NCI-H1436 treated with DMSO at 0.1 percent for 48 hours (cell line): ENCODE data around the gene ICA1L.

ENCODE experiments used
- DNase-seq: peaks from one replicate; lab custom pipeline; 2025; lab: John Stamatoyannopoulos, UW

ICA1L gene

DNA sequence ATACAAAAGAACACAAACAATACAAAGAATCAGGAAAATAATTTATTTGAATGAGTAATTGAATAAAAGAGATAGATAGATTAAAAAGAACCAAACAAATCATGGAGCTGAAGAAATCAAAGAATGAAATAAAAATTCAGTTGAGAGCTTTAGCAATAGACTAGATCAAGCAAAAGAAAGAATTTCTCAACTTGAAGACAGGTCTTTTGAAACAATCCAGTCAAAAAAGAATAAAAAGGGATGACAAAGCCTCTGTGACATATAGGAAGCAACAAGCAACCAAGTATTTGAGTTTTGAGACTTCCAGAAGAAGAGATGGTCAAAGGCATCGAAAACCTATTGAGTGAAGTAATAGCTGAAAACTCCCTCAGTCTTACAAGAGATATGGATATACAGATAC lies 128.0 kb downstream of the ICA1L start:
- no peak for DNase-seq

DNA sequence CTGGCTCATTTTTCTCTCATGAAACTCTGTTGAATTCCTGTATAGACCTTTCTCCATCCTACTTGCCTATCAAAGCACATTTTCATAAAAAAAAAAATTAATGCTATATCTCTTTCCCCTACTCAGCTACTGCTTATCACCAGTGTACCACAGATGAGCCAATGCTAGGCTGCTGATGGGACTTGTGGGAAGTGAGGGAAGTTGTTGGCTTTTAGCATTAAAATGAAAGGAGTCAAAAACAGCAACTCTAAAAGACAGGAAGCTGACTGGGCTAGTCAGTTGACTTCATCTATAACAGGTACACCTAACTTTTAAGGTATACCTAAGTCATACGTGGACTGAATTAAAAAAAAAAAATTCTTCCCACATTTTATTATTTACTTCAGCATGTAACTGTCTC lies 134.7 kb downstream of the ICA1L start:
- DNase-seq, result no peak

DNA sequence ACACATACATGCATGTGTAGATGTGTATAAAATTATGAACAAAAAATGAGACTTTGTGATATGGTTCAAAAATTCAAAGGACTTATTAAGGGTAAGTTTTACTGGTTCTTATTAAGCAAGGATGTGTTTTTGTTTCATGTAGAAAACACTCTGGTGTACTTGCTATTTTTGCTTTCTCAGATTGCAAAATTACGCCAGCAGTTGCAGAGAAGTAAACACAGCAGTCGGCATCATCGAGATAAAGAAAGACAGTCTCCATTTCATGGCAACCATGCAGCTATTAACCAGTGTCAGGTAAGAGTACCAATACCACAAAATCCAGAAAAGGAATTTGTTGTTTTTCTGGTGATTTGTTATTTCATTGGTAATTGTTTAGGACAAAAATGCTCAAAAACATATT lies 145.5 kb downstream of the ICA1L start:
- DNase-seq, result no peak

- no peak for DNase-seq
Observed at GRCh38 chr2:202723746-202724145, 147.8 kb downstream of the ICA1L start.
